Coronary artery (tissue), 2 donors: Measurements from ENCODE around the gene CYB561A3.

Experiments
- DNase-seq: peaks from one replicate; pipeline ENCODE4 v3.0.0-alpha.2; 2017; ENCODE audit warnings: low spot score
- H3K27ac ChIP-seq, 2 donors: fragments of 200-600 bp; sonication (generic); one replicate each; pipeline ENCODE4 v1.5.1; 2016 to 2019
- H3K4me3 ChIP-seq: fragments of 200-600 bp; sonication (generic); 2 replicates; pipeline ENCODE4 v1.5.1; 2016; ENCODE audit warnings: mild to moderate bottlenecking, moderate library complexity
- TF ChIP-seq, protein P1 (sequence below): fragments of 200-600 bp; sonication (generic); IDR thresholded peaks from one replicate; pipeline ENCODE4 v1.5.1; 2019; ENCODE audit warnings: antibody characterized with exemption

Gene CYB561A3

DNA sequence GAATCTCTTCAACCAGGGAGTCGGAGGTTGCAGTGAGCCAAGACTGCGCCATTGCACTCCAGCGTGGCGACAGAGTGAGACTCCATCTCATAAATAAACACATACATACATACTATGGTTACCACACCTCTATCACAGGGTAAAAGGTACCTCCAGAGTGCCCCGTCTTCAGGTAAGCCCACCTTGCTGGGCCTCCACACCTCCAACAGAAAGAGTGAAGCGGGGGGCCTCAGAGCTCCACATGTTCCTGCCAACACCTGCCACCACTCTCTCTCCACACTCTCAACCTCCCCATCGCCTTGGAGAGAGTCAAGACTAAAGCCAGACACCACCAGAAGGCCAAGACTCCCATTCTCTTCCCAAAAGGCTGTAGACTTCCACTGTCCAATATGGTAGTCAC, 56.3 kb downstream of the CYB561A3 start:
- TF ChIP-seq, protein P1, sequence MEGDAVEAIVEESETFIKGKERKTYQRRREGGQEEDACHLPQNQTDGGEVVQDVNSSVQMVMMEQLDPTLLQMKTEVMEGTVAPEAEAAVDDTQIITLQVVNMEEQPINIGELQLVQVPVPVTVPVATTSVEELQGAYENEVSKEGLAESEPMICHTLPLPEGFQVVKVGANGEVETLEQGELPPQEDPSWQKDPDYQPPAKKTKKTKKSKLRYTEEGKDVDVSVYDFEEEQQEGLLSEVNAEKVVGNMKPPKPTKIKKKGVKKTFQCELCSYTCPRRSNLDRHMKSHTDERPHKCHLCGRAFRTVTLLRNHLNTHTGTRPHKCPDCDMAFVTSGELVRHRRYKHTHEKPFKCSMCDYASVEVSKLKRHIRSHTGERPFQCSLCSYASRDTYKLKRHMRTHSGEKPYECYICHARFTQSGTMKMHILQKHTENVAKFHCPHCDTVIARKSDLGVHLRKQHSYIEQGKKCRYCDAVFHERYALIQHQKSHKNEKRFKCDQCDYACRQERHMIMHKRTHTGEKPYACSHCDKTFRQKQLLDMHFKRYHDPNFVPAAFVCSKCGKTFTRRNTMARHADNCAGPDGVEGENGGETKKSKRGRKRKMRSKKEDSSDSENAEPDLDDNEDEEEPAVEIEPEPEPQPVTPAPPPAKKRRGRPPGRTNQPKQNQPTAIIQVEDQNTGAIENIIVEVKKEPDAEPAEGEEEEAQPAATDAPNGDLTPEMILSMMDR = no peak
- Histone ChIP-seq H3K4me3 (no peak overlapping the region), H3K27ac (no peak overlapping the region)
- no peak for DNase-seq

DNA sequence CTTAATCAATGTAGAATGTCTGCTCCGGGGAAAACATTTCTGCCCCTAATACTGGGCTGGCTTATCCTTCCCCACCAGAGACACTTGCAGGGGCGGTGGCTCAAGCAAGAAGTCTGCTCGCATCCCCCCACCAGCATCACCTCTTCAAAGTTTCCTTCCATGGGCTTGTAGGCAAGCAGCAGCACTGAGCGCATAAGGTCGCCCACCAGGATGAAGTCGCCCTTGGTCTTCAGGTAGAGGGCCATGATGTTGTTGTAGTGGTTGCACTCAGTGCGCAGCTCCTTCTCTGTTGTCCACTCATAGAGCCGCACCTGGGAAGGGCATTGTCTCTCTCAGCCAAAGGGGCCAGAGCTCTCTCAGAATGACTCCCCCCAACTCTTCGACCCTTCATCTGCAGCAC, 58.0 kb downstream of the CYB561A3 start:
- H3K27ac ChIP-seq = no peak overlapping the region
- DNase-seq = no peak
- no peak overlapping the region for H3K4me3 ChIP-seq
- TF ChIP-seq, protein P1 = no peak

DNA sequence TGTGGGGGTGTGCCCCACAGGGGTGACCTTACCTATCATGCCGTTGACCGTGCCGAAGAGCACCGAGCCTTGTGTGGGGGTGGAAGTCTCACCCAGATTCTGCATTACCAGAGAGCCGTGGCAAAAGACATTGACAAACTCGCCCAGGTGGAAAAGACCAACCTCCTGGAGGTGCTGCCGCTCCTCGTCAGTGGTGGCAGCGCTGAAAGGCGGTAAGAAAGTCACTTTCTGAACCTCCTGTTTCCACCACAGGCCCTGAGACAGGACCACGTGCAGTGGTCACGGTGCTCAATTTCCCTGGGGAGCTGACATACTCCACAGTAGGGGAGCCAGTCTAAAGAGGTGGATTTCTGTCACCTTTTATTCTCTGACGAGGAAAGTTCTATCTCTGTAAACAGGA, 59.1 kb downstream of the CYB561A3 start:
- TF ChIP-seq, protein P1 = no peak
- Histone ChIP-seq H3K27ac (no peak overlapping the region), H3K4me3 (no peak overlapping the region)
- DNase-seq = no peak
